Measurements from ENCODE around the gene ARHGEF7. TPM values are rescaled to one million over a fixed set of nuclear protein-coding genes. Genes with fewer than 3 reads are reported as not detected.

The ARHGEF7 gene
- total RNA-seq, 2 experiments from 2014 or later: 66.9 to 70.2 TPM

- no peak overlapping the region for H3K4me3 Mint-ChIP-seq
- H3K27ac Mint-ChIP-seq: no peak overlapping the region
- H3K36me3 Mint-ChIP-seq (ENCODE audit: low read depth): peaks cover 1% of the 10 kb centered on the region
- H3K4me1 Mint-ChIP-seq: peaks cover 5% of the 10 kb centered on the region
- intact Hi-C loops (cut with DNase I, micrococcal nuclease): no loop called here
- H3K27me3 Mint-ChIP-seq: no peaks in the 10 kb centered on the region
- peaks cover 1% of the 10 kb centered on the region for H3K9me3 Mint-ChIP-seq (ENCODE audit: low read depth)
- ChIA-PET CTCF (no interaction called here), POLR2A (interaction anchor here (0.6 kb wide), 1 partner anchor 48 kb away, joined by 11 read pairs; no protein-coding TSS in a partner anchor)
- ATAC-seq: no peak
- no peak for DNase-seq
Measured at GRCh38 chr13:111327730-111328573, 212.8 kb downstream of the ARHGEF7 start.

- Mint-ChIP-seq H3K4me1 (peaks cover 4% of the 10 kb centered on the region), H3K27ac (no peak overlapping the region), H3K9me3 (ENCODE audit: low read depth) (peaks cover 5% of the 10 kb centered on the region), H3K36me3 (ENCODE audit: low read depth) (peaks cover 5% of the 10 kb centered on the region), H3K4me3 (no peak overlapping the region), H3K27me3 (no peaks in the 10 kb centered on the region)
- ATAC-seq: no peak
- ChIA-PET CTCF (no interaction called here), POLR2A (interaction anchor here (0.6 kb wide), 1 partner anchor 49 kb away, joined by 11 read pairs; no protein-coding TSS in a partner anchor)
- intact Hi-C loops (cut with DNase I, micrococcal nuclease): no loop called here
- no peak for DNase-seq
Measured at GRCh38 chr13:111328574-111329410, 213.7 kb downstream of the ARHGEF7 start.

GRCh38 chr13:111329641-111330040, 214.5 kb downstream of the ARHGEF7 start:
- ChIA-PET POLR2A (no interaction called here), CTCF (interaction anchor here (0.7 kb wide), 1 partner anchor 10 kb away, joined by 3 read pairs; no protein-coding TSS in a partner anchor)
- Mint-ChIP-seq H3K27ac (no peak overlapping the region), H3K9me3 (ENCODE audit: low read depth) (peaks cover 9% of the 10 kb centered on the region), H3K4me3 (no peak overlapping the region), H3K27me3 (no peaks in the 10 kb centered on the region), H3K4me1 (no peaks in the 10 kb centered on the region), H3K36me3 (ENCODE audit: low read depth) (peaks cover 5% of the 10 kb centered on the region)
- no peak for DNase-seq
- intact Hi-C loops (cut with DNase I, micrococcal nuclease): no loop called here
- no peak for ATAC-seq

GRCh38 chr13:111330066-111330610, 215.0 kb downstream of the ARHGEF7 start:
- no peak overlapping the region for H3K4me3 Mint-ChIP-seq
- intact Hi-C loops (cut with DNase I, micrococcal nuclease): no loop called here
- DNase-seq: no peak
- H3K36me3 Mint-ChIP-seq (ENCODE audit: low read depth): peaks cover 5% of the 10 kb centered on the region
- H3K4me1 Mint-ChIP-seq: no peaks in the 10 kb centered on the region
- H3K9me3 Mint-ChIP-seq (ENCODE audit: low read depth): peaks cover 9% of the 10 kb centered on the region
- POLR2A ChIA-PET: no interaction called here
- CTCF ChIA-PET: interaction anchor here (0.7 kb wide), 1 partner anchor 11 kb away, joined by 3 read pairs; no protein-coding TSS in a partner anchor
- ATAC-seq: no peak
- H3K27me3 Mint-ChIP-seq: no peaks in the 10 kb centered on the region
- no peak overlapping the region for H3K27ac Mint-ChIP-seq

GRCh38 chr13:111335298-111335697, 220.2 kb downstream of the ARHGEF7 start:
- DNase-seq: no peak
- no peak for ATAC-seq
- Mint-ChIP-seq H3K36me3 (ENCODE audit: low read depth) (peaks cover 5% of the 10 kb centered on the region), H3K4me3 (no peak overlapping the region), H3K4me1 (peaks cover 4% of the 10 kb centered on the region), H3K27me3 (no peaks in the 10 kb centered on the region), H3K27ac (no peak overlapping the region), H3K9me3 (ENCODE audit: low read depth) (peaks cover 9% of the 10 kb centered on the region)
- POLR2A ChIA-PET: no interaction called here
- intact Hi-C loops (cut with DNase I, micrococcal nuclease): no loop called here
- CTCF ChIA-PET: interaction anchor here (1.1 to 1.3 kb wide), 3 partner anchors 10 to 1298 kb away, joined by 3 to 5 read pairs (median 3); no protein-coding TSS in a partner anchor

GRCh38 chr13:111336666-111337065, 221.6 kb downstream of the ARHGEF7 start:
- DNase-seq (no peak), ATAC-seq (no peak)
- CTCF ChIA-PET: interaction anchor here (0.7 kb wide), 1 partner anchor 9 kb away, joined by 3 read pairs; no protein-coding TSS in a partner anchor
- H3K4me1 Mint-ChIP-seq: peaks cover 4% of the 10 kb centered on the region
- peaks cover 9% of the 10 kb centered on the region for H3K9me3 Mint-ChIP-seq (ENCODE audit: low read depth)
- intact Hi-C loops (cut with DNase I, micrococcal nuclease): no loop called here
- no peaks in the 10 kb centered on the region for H3K27me3 Mint-ChIP-seq
- H3K27ac Mint-ChIP-seq: no peak overlapping the region
- no peak overlapping the region for H3K4me3 Mint-ChIP-seq
- POLR2A ChIA-PET: no interaction called here
- peaks cover 5% of the 10 kb centered on the region for H3K36me3 Mint-ChIP-seq (ENCODE audit: low read depth)

GRCh38 chr13:111337206-111337605, 222.1 kb downstream of the ARHGEF7 start:
- POLR2A ChIA-PET: no interaction called here
- peaks cover 4% of the 10 kb centered on the region for H3K4me1 Mint-ChIP-seq
- peaks cover 5% of the 10 kb centered on the region for H3K36me3 Mint-ChIP-seq (ENCODE audit: low read depth)
- ATAC-seq (no peak), DNase-seq (no peak)
- H3K27ac Mint-ChIP-seq: no peak overlapping the region
- H3K9me3 Mint-ChIP-seq (ENCODE audit: low read depth): peaks cover 9% of the 10 kb centered on the region
- H3K27me3 Mint-ChIP-seq: no peaks in the 10 kb centered on the region
- CTCF ChIA-PET: no interaction called here
- H3K4me3 Mint-ChIP-seq: no peak overlapping the region
- intact Hi-C loops (cut with DNase I, micrococcal nuclease): no loop called here

GRCh38 chr13:111337741-111338140, 222.6 kb downstream of the ARHGEF7 start:
- POLR2A ChIA-PET: no interaction called here
- intact Hi-C loops (cut with DNase I, micrococcal nuclease): no loop called here
- Mint-ChIP-seq H3K27me3 (no peaks in the 10 kb centered on the region), H3K4me1 (peaks cover 4% of the 10 kb centered on the region), H3K9me3 (ENCODE audit: low read depth) (peaks cover 9% of the 10 kb centered on the region), H3K4me3 (no peak overlapping the region), H3K27ac (no peak overlapping the region), H3K36me3 (ENCODE audit: low read depth) (peaks cover 5% of the 10 kb centered on the region)
- ATAC-seq (no peak), DNase-seq (no peak)
- CTCF ChIA-PET: no interaction called here

- Mint-ChIP-seq H3K27ac (no peak overlapping the region), H3K4me1 (peaks cover 4% of the 10 kb centered on the region)
Measured at GRCh38 chr13:111338841-111339240, 223.7 kb downstream of the ARHGEF7 start.

GRCh38 chr13:111339366-111340143, 224.4 kb downstream of the ARHGEF7 start:
- no peak for DNase-seq
- H3K36me3 Mint-ChIP-seq (ENCODE audit: low read depth): no peaks in the 10 kb centered on the region
- no peak overlapping the region for H3K4me3 Mint-ChIP-seq
- no peaks in the 10 kb centered on the region for H3K27me3 Mint-ChIP-seq
- intact Hi-C loops (cut with DNase I, micrococcal nuclease): no loop called here
- H3K9me3 Mint-ChIP-seq (ENCODE audit: low read depth): no peaks in the 10 kb centered on the region
- ATAC-seq: no peak
- POLR2A ChIA-PET: no interaction called here
- peaks cover 4% of the 10 kb centered on the region for H3K4me1 Mint-ChIP-seq
- CTCF ChIA-PET: no interaction called here
- H3K27ac Mint-ChIP-seq: no peak overlapping the region

More at GRCh38 chr13:111338841-111339240, 223.7 kb downstream of the ARHGEF7 start:
- ChIA-PET CTCF (no interaction called here), POLR2A (no interaction called here)
- DNase-seq: no peak
- no peaks in the 10 kb centered on the region for H3K27me3 Mint-ChIP-seq
- H3K9me3 Mint-ChIP-seq (ENCODE audit: low read depth): peaks cover 4% of the 10 kb centered on the region
- intact Hi-C loops (cut with DNase I, micrococcal nuclease): no loop called here
- no peaks in the 10 kb centered on the region for H3K36me3 Mint-ChIP-seq (ENCODE audit: low read depth)
- no peak overlapping the region for H3K4me3 Mint-ChIP-seq
- no peak for ATAC-seq

- Mint-ChIP-seq H3K9me3 (ENCODE audit: low read depth) (no peaks in the 10 kb centered on the region), H3K27me3 (no peaks in the 10 kb centered on the region), H3K27ac (no peak overlapping the region), H3K4me3 (no peak overlapping the region), H3K4me1 (peaks cover 4% of the 10 kb centered on the region), H3K36me3 (ENCODE audit: low read depth) (no peaks in the 10 kb centered on the region)
- ATAC-seq (no peak), DNase-seq (no peak)
- intact Hi-C loops (cut with DNase I, micrococcal nuclease): no loop called here
- ChIA-PET CTCF (no interaction called here), POLR2A (no interaction called here)
Measured at GRCh38 chr13:111341886-111342285, 226.8 kb downstream of the ARHGEF7 start.
